ENCODE results near the gene ECE1. TPM values are rescaled to one million over a fixed set of nuclear protein-coding genes. Genes with fewer than 3 reads are reported as not detected.

The ECE1 gene
- total and polyA plus RNA-seq, 7 experiments from 2014 or later = 21.3 to 97.4 (median 71.2) TPM

DNA sequence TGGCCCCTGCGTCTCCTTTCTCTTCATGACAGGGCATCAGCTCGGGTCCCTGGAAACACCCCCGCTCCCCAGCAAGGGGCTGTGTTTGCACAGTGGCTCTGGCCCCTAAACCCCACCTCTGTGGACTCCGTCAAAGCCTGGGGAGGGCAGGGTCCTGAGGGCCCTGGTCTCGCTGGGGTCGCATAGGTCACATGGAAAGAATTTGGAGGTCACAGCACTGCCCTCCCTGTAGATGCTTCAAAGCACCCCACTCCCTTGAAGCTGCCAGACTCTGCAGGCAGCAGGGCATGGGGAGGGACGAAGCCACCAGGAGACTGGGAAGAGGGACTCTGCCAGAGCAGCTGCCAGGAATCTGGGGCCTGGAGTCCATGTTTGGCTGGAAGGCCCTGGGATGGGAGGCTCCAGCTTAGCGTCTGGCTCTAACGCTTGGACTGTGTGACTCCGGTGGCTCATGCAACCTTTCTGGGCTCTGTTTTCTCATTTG is 36.6 kb upstream of the ECE1 start:
- DNase-seq (no peak), ATAC-seq (no peak)
- intact Hi-C loops (cut with micrococcal nuclease) = no loop called here
- Mint-ChIP-seq H3K4me1 (peaks cover 54 to 96% (median 85%) of the 10 kb centered on the region in 7 donors), H3K9me3 (peaks cover 0 to 2% (median 0%) of the 10 kb centered on the region in 11 donors), H3K27me3 (no peaks in the 10 kb centered on the region), H3K36me3 (peaks cover 0 to 9% (median 7%) of the 10 kb centered on the region in 5 donors), H3K4me3 (peak overlapping the region in 5 of 10 donors; percentile 13 to 88 (median 63)), H3K27ac (peak overlapping the region; percentile 38 to 97 (median 95))
- peaks cover 46 to 75% of the 10 kb centered on the region in 2 donors for H3K4me1 ChIP-seq (ENCODE audit: control insufficient read depth in 2 of 2, insufficient read depth in 2 of 2, low read length in 2 of 2)
- no peaks in the 10 kb centered on the region for H3K36me3 ChIP-seq (ENCODE audit: control insufficient read depth in 2 of 3, insufficient read depth in 3 of 3, low read length in 3 of 3)
- H3K27me3 ChIP-seq (ENCODE audit: control insufficient read depth in 2 of 2, insufficient read depth in 2 of 2, low read length in 2 of 2) = no peaks in the 10 kb centered on the region
- H3K27ac ChIP-seq (ENCODE audit: low read depth, low read length) = no peak overlapping the region
- ChIA-PET CTCF (interaction anchor here (0.9 to 5.3 kb wide), 4 partner anchors 8 to 57 kb away, joined by 3 to 37 read pairs (median 32); partner anchors contain the start of gene ECE1), POLR2A (interaction anchor here (1.3 to 23.1 kb wide), 4 partner anchors 18 to 41 kb away, joined by 3 to 427 read pairs (median 24); partner anchors contain the start of gene ECE1)
- no peak overlapping the region for H3K4me3 ChIP-seq (ENCODE audit: low read length)
- H3K9me3 ChIP-seq (ENCODE audit: control insufficient read depth in 2 of 3, low read length in 3 of 3) = no peaks in the 10 kb centered on the region

- Histone ChIP-seq H3K27me3 (ENCODE audit: control insufficient read depth in 2 of 2, insufficient read depth in 2 of 2, low read length in 2 of 2) (no peaks in the 10 kb centered on the region), H3K27ac (ENCODE audit: low read depth, low read length) (peak overlapping the region; percentile 75), H3K9me3 (ENCODE audit: control insufficient read depth in 2 of 3, low read length in 3 of 3) (no peaks in the 10 kb centered on the region), H3K4me3 (ENCODE audit: low read length) (peak overlapping the region; percentile 25), H3K36me3 (ENCODE audit: control insufficient read depth in 2 of 3, insufficient read depth in 3 of 3, low read length in 3 of 3) (no peaks in the 10 kb centered on the region), H3K4me1 (ENCODE audit: control insufficient read depth in 2 of 2, insufficient read depth in 2 of 2, low read length in 2 of 2) (peaks cover 46 to 73% of the 10 kb centered on the region in 2 donors)
- H3K27ac Mint-ChIP-seq = peak overlapping the region; percentile 85 to 97 (median 95)
- peaks cover 48 to 96% (median 81%) of the 10 kb centered on the region in 7 donors for H3K4me1 Mint-ChIP-seq
- H3K4me3 Mint-ChIP-seq = peak overlapping the region; percentile 72 to 88 (median 84)
- POLR2A ChIA-PET = interaction anchor here (0.8 to 23.1 kb wide), 10 partner anchors 10 to 71 kb away, joined by 3 to 427 read pairs (median 10); partner anchors contain the start of gene ECE1
- no peaks in the 10 kb centered on the region for H3K27me3 Mint-ChIP-seq
- intact Hi-C loops (cut with micrococcal nuclease) = loop anchor here (1.0 to 2.0 kb wide), 3 partner anchors 8 to 32 kb away; no protein-coding TSS in a partner anchor
- no peak for DNase-seq
- no peak for ATAC-seq
- CTCF ChIA-PET = interaction anchor here (0.9 to 5.3 kb wide), 7 partner anchors 9 to 56 kb away, joined by 3 to 37 read pairs (median 10); partner anchors contain the start of gene ECE1
- peaks cover 0 to 9% (median 7%) of the 10 kb centered on the region in 5 donors for H3K36me3 Mint-ChIP-seq
- peaks cover 0 to 2% (median 0%) of the 10 kb centered on the region in 11 donors for H3K9me3 Mint-ChIP-seq
Measured at GRCh38 chr1:21325731-21326387, 35.6 kb upstream of the ECE1 start.

- Mint-ChIP-seq H3K27me3 (no peaks in the 10 kb centered on the region), H3K4me1 (peaks cover 44 to 96% (median 81%) of the 10 kb centered on the region in 7 donors), H3K9me3 (peaks cover 0 to 2% (median 0%) of the 10 kb centered on the region in 11 donors), H3K27ac (peak overlapping the region; percentile 85 to 97 (median 95)), H3K36me3 (peaks cover 0 to 13% (median 9%) of the 10 kb centered on the region in 5 donors), H3K4me3 (peak overlapping the region; percentile 72 to 88 (median 84))
- Histone ChIP-seq H3K27me3 (ENCODE audit: control insufficient read depth in 2 of 2, insufficient read depth in 2 of 2, low read length in 2 of 2) (no peaks in the 10 kb centered on the region), H3K4me3 (ENCODE audit: low read length) (peak overlapping the region; percentile 25), H3K9me3 (ENCODE audit: control insufficient read depth in 2 of 3, low read length in 3 of 3) (no peaks in the 10 kb centered on the region), H3K4me1 (ENCODE audit: control insufficient read depth in 2 of 2, insufficient read depth in 2 of 2, low read length in 2 of 2) (peaks cover 45 to 67% of the 10 kb centered on the region in 2 donors), H3K27ac (ENCODE audit: low read depth, low read length) (peak overlapping the region; percentile 75), H3K36me3 (ENCODE audit: control insufficient read depth in 2 of 3, insufficient read depth in 3 of 3, low read length in 3 of 3) (no peaks in the 10 kb centered on the region)
- ATAC-seq (peak; percentile 51), DNase-seq (no peak)
- ChIA-PET POLR2A (interaction anchor here (0.6 to 23.1 kb wide), 11 partner anchors 7 to 700 kb away, joined by 3 to 427 read pairs (median 8); partner anchors contain the start of gene ECE1), CTCF (interaction anchor here (0.9 to 5.3 kb wide), 10 partner anchors 10 to 71 kb away, joined by 3 to 37 read pairs (median 10); partner anchors contain the start of gene ECE1)
- intact Hi-C loops (cut with micrococcal nuclease) = loop anchor here (1.0 to 2.0 kb wide), 3 partner anchors 9 to 31 kb away; no protein-coding TSS in a partner anchor
Measured at GRCh38 chr1:21325231-21325718, 35.0 kb upstream of the ECE1 start.

GRCh38 chr1:21324368-21325141 is 34.3 kb upstream of the ECE1 start:
- intact Hi-C loops (cut with micrococcal nuclease) = loop anchor here (1.0 to 2.0 kb wide), 4 partner anchors 10 to 30 kb away; no protein-coding TSS in a partner anchor
- peak in 8 of 9 donors; percentile 42 to 78 (median 56) for DNase-seq
- ChIA-PET POLR2A (interaction anchor here (0.6 to 23.1 kb wide), 12 partner anchors 8 to 1074 kb away, joined by 3 to 427 read pairs (median 8); partner anchors contain the start of gene ECE1), CTCF (interaction anchor here (0.7 to 5.3 kb wide), 13 partner anchors 7 to 70 kb away, joined by 3 to 37 read pairs (median 8); partner anchors contain the start of gene ECE1)
- H3K27me3 Mint-ChIP-seq = no peaks in the 10 kb centered on the region
- peaks cover 0 to 2% (median 0%) of the 10 kb centered on the region in 11 donors for H3K9me3 Mint-ChIP-seq
- peak overlapping the region; percentile 25 for H3K4me3 ChIP-seq (ENCODE audit: low read length)
- ATAC-seq = peak; percentile 70
- H3K36me3 ChIP-seq (ENCODE audit: control insufficient read depth in 2 of 3, insufficient read depth in 3 of 3, low read length in 3 of 3) = no peaks in the 10 kb centered on the region
- peaks cover 43 to 99% (median 83%) of the 10 kb centered on the region in 7 donors for H3K4me1 Mint-ChIP-seq
- no peaks in the 10 kb centered on the region for H3K9me3 ChIP-seq (ENCODE audit: control insufficient read depth in 2 of 3, low read length in 3 of 3)
- H3K4me1 ChIP-seq (ENCODE audit: control insufficient read depth in 2 of 2, insufficient read depth in 2 of 2, low read length in 2 of 2) = peaks cover 38 to 60% of the 10 kb centered on the region in 2 donors
- no peaks in the 10 kb centered on the region for H3K27me3 ChIP-seq (ENCODE audit: control insufficient read depth in 2 of 2, insufficient read depth in 2 of 2, low read length in 2 of 2)
- H3K36me3 Mint-ChIP-seq = peaks cover 0 to 15% (median 8%) of the 10 kb centered on the region in 5 donors
- H3K4me3 Mint-ChIP-seq = peak overlapping the region; percentile 72 to 88 (median 84)
- H3K27ac Mint-ChIP-seq = peak overlapping the region; percentile 85 to 97 (median 95)
- H3K27ac ChIP-seq (ENCODE audit: low read depth, low read length) = peak overlapping the region; percentile 75

- Mint-ChIP-seq H3K4me3 (peak overlapping the region in 7 of 10 donors; percentile 25 to 88 (median 53)), H3K27ac (peak overlapping the region in 8 of 9 donors; percentile 70 to 97 (median 94)), H3K9me3 (peaks cover 0 to under 1% (median 0%) of the 10 kb centered on the region in 11 donors), H3K27me3 (no peaks in the 10 kb centered on the region), H3K36me3 (peaks cover 0 to 16% (median 2%) of the 10 kb centered on the region in 5 donors), H3K4me1 (peaks cover 39 to 88% (median 75%) of the 10 kb centered on the region in 7 donors)
- ATAC-seq (no peak), DNase-seq (no peak)
- Histone ChIP-seq H3K27ac (ENCODE audit: low read depth, low read length) (no peak overlapping the region), H3K27me3 (ENCODE audit: control insufficient read depth in 2 of 2, insufficient read depth in 2 of 2, low read length in 2 of 2) (no peaks in the 10 kb centered on the region), H3K9me3 (ENCODE audit: control insufficient read depth in 2 of 3, low read length in 3 of 3) (no peaks in the 10 kb centered on the region), H3K4me3 (ENCODE audit: low read length) (no peak overlapping the region), H3K4me1 (ENCODE audit: control insufficient read depth in 2 of 2, insufficient read depth in 2 of 2, low read length in 2 of 2) (peaks cover 33 to 51% of the 10 kb centered on the region in 2 donors), H3K36me3 (ENCODE audit: control insufficient read depth in 2 of 3, insufficient read depth in 3 of 3, low read length in 3 of 3) (peaks cover 0 to 4% (median 0%) of the 10 kb centered on the region in 3 experiments)
- intact Hi-C loops (cut with micrococcal nuclease) = no loop called here
- ChIA-PET POLR2A (interaction anchor here (0.6 to 23.1 kb wide), 7 partner anchors 8 to 716 kb away, joined by 3 to 427 read pairs (median 9); partner anchors contain the start of gene ECE1), CTCF (interaction anchor here (0.9 to 5.3 kb wide), 9 partner anchors 11 to 53 kb away, joined by 3 to 37 read pairs (median 5); partner anchors contain the start of gene ECE1)
Measured at GRCh38 chr1:21323091-21323490, 32.8 kb upstream of the ECE1 start.

All from naive thymus-derived CD4-positive, alpha-beta T cell (primary cell).